GM23338 (cell line): ENCODE results near the gene AOC2. TPM values are rescaled to one million over a fixed set of nuclear protein-coding genes. Genes with fewer than 3 reads are reported as not detected.

Source experiments
- ATAC-seq: fragments of 200-7000 bp; cut with Tn5 transposase; 3 replicates; pipeline ENCODE4 v1.9.1; 2020
- DNase-seq: peaks from one replicate; pipeline ENCODE4 v3.0.0-alpha.2; 2015; ENCODE audit warnings: low spot score
- H2AFZ ChIP-seq: fragments of 200-600 bp; sonication (generic); 2 replicates; pipeline ENCODE4 v1.8.0; 2016; ENCODE audit warnings: antibody characterized with exemption, mild to moderate bottlenecking, moderate library complexity
- H3F3A ChIP-seq: fragments of 200-600 bp; sonication (generic); replicated peaks from 2 replicates; pipeline ENCODE4 v1.8.0; 2017; ENCODE audit warnings: antibody characterized with exemption, mixed run types, low read depth
- H3K27ac ChIP-seq: fragments of 200-600 bp; sonication (generic); 2 replicates; pipeline ENCODE4 v1.6.1; 2016; ENCODE audit warnings: low read depth
- H3K27me3 ChIP-seq: fragments of 200-600 bp; sonication (generic); 2 replicates; pipeline ENCODE4 v1.8.0; 2016; ENCODE audit warnings: mild to moderate bottlenecking, mixed run types, moderate library complexity; ENCODE audit not compliant: insufficient read depth
- H3K36me3 ChIP-seq: fragments of 200-600 bp; sonication (generic); 2 replicates; pipeline ENCODE4 v1.8.0; 2016; ENCODE audit warnings: mild to moderate bottlenecking; ENCODE audit not compliant: insufficient read depth
- H3K4me1 ChIP-seq: fragments of 200-600 bp; sonication (generic); 2 replicates; pipeline ENCODE4 v1.8.0; 2016; ENCODE audit warnings: mild to moderate bottlenecking, moderate library complexity; ENCODE audit not compliant: insufficient read depth
- H3K4me2 ChIP-seq: fragments of 200-600 bp; sonication (generic); 2 replicates; pipeline ENCODE4 v1.7.1; 2017; ENCODE audit warnings: mixed run types
- H3K4me3 ChIP-seq: fragments of 200-600 bp; sonication (generic); 2 replicates; pipeline ENCODE4 v1.6.1; 2016; ENCODE audit warnings: mixed run types
- H3K79me2 ChIP-seq: fragments of 200-600 bp; sonication (generic); replicated peaks from 2 replicates; pipeline ENCODE4 v1.8.0; 2017; ENCODE audit warnings: mild to moderate bottlenecking; ENCODE audit not compliant: insufficient read depth
- H3K9me2 ChIP-seq: fragments of 200-600 bp; sonication (generic); 2 replicates; pipeline ENCODE4 v1.8.0; 2017; ENCODE audit not compliant: insufficient read depth
- H4K20me1 ChIP-seq: fragments of 200-600 bp; sonication (generic); replicated peaks from 2 replicates; pipeline ENCODE4 v1.8.0; 2017; ENCODE audit warnings: mild to moderate bottlenecking; ENCODE audit not compliant: insufficient read depth
- H3K27ac Mint-ChIP-seq: 2 replicates; pipeline ENCODE4 v1.8.0; 2020; ENCODE audit warnings: inconsistent platforms, mild to moderate bottlenecking, moderate library complexity, mixed read lengths
- H3K27me3 Mint-ChIP-seq: 3 replicates; pipeline ENCODE4 v1.8.0; 2022; ENCODE audit warnings: low read depth, mild to moderate bottlenecking, moderate library complexity, mixed read lengths, inconsistent platforms; ENCODE audit not compliant: insufficient read depth, poor library complexity
- H3K36me3 Mint-ChIP-seq: 3 replicates; pipeline ENCODE4 v1.8.0; 2021; ENCODE audit warnings: low read depth, mild to moderate bottlenecking, inconsistent platforms, moderate library complexity, mixed read lengths
- H3K4me1 Mint-ChIP-seq: 3 replicates; pipeline ENCODE4 v1.8.0; 2020; ENCODE audit warnings: mild to moderate bottlenecking, inconsistent platforms, mixed read lengths
- H3K4me3 Mint-ChIP-seq: 3 replicates; pipeline ENCODE4 v1.8.0; 2021; ENCODE audit warnings: moderate library complexity, mild to moderate bottlenecking, inconsistent platforms, mixed read lengths
- H3K9me3 Mint-ChIP-seq: 3 replicates; pipeline ENCODE4 v1.8.0; 2020; ENCODE audit warnings: moderate library complexity, mild to moderate bottlenecking, inconsistent platforms, mixed read lengths
- CREB1 ChIP-seq: fragments of 250-450 bp; sonication (Bioruptor Pico); IDR thresholded peaks from 2 replicates; pipeline ENCODE4 v1.5.0; 2020; ENCODE audit warnings: low read depth, mild to moderate bottlenecking, moderate library complexity
- EZH2 ChIP-seq: fragments of 200-600 bp; sonication (generic); IDR thresholded peaks from one replicate; pipeline ENCODE4 v1.8.0; 2017; ENCODE audit warnings: antibody characterized with exemption, mild to moderate bottlenecking, low read depth; ENCODE audit not compliant: unreplicated experiment
- JUNB ChIP-seq: IDR thresholded peaks from one replicate; pipeline ENCODE4 v1.6.1; 2016; ENCODE audit warnings: antibody characterized with exemption; ENCODE audit not compliant: unreplicated experiment
- NANOG ChIP-seq: IDR thresholded peaks from 2 replicates; pipeline ENCODE4 v1.6.1; 2016; ENCODE audit warnings: antibody characterized with exemption, borderline replicate concordance
- POLR2AphosphoS5 ChIP-seq: IDR thresholded peaks from 2 replicates; pipeline ENCODE4 v1.6.1; 2016; ENCODE audit warnings: antibody characterized with exemption, low read depth
- ZNF114 ChIP-seq: fragments of 250-450 bp; sonication (Bioruptor Pico); IDR thresholded peaks from 2 replicates; pipeline ENCODE4 v1.5.0; 2020; ENCODE audit warnings: mild to moderate bottlenecking, moderate library complexity
- polyA plus RNA-seq: library from polyadenylated mRNA; unstranded; fragments of >200 nt; fragmentation: Nextera tagmentation; extraction: Ambion mirVana; gene quantifications from 2 replicates; pipeline ENCODE4 v1.2.1, GENCODE V29; 2016
- total RNA-seq: library from RNA; depleted of rRNA; stranded (reverse); fragments of >200 nt; shearing (Covaris generic); gene quantifications from 2 replicates; pipeline ENCODE4 v1.2.3, GENCODE V29; 2014
- TF ChIP-seq, protein P1 (sequence below), 2 experiments: fragments of 200-600 bp in 1 of 2; sonication (generic) in 1 of 2; conservative IDR thresholded peaks; 2 replicates each; pipeline versions ENCODE4 v1.5.1 to v1.6.1; 2016 to 2017; ENCODE audit warnings: antibody characterized with exemption in 2 of 2, low read depth in 2 of 2, mild to moderate bottlenecking in 2 of 2, moderate library complexity in 1 of 2
- TF ChIP-seq, protein P2 (sequence below): IDR thresholded peaks from 2 replicates; pipeline ENCODE4 v1.6.1; 2016; ENCODE audit warnings: antibody characterized with exemption
- TF ChIP-seq, protein P3 (sequence below): IDR thresholded peaks from one replicate; pipeline ENCODE4 v1.6.1; 2018; ENCODE audit warnings: antibody characterized with exemption; ENCODE audit not compliant: unreplicated experiment

The AOC2 gene
- total and polyA plus RNA-seq, 2 experiments from 2014 or later = 2.0 to 5.8 TPM

DNA sequence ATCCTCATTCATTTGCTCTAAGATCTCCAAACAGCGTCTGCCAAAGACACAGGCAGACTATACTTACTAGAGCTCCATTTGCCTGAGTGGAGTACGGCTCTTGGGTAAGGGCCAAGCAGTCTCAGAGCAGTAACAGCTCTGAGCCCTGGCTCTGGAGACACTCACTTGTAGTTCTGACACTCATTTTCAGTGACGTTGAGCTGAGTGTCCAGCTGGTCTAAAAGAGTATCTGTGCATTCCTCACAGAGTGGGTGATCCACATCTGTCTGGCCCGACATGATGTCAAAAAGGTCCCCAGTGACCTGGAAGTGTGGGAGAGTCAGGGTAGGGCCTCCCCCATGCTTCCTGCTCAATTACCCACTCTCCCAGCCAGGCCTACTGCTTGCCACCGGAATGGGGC lies 26.0 kb upstream of the AOC2 start:
- TF ChIP-seq ZNF114 = no peak
- no peak for TF ChIP-seq EZH2
- TF ChIP-seq JUNB = no peak
- TF ChIP-seq, protein P1, sequence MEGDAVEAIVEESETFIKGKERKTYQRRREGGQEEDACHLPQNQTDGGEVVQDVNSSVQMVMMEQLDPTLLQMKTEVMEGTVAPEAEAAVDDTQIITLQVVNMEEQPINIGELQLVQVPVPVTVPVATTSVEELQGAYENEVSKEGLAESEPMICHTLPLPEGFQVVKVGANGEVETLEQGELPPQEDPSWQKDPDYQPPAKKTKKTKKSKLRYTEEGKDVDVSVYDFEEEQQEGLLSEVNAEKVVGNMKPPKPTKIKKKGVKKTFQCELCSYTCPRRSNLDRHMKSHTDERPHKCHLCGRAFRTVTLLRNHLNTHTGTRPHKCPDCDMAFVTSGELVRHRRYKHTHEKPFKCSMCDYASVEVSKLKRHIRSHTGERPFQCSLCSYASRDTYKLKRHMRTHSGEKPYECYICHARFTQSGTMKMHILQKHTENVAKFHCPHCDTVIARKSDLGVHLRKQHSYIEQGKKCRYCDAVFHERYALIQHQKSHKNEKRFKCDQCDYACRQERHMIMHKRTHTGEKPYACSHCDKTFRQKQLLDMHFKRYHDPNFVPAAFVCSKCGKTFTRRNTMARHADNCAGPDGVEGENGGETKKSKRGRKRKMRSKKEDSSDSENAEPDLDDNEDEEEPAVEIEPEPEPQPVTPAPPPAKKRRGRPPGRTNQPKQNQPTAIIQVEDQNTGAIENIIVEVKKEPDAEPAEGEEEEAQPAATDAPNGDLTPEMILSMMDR (conservative IDR thresholded peaks at IDR 0.05; ENCODE audit: low read depth in 2 of 2) = no peak
- TF ChIP-seq POLR2AphosphoS5 = no peak
- TF ChIP-seq CREB1 (CRISPR knock-in tag) = no peak
- TF ChIP-seq, protein P2, sequence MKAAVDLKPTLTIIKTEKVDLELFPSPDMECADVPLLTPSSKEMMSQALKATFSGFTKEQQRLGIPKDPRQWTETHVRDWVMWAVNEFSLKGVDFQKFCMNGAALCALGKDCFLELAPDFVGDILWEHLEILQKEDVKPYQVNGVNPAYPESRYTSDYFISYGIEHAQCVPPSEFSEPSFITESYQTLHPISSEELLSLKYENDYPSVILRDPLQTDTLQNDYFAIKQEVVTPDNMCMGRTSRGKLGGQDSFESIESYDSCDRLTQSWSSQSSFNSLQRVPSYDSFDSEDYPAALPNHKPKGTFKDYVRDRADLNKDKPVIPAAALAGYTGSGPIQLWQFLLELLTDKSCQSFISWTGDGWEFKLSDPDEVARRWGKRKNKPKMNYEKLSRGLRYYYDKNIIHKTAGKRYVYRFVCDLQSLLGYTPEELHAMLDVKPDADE = no peak
- no peak for TF ChIP-seq NANOG
- TF ChIP-seq, protein P3, sequence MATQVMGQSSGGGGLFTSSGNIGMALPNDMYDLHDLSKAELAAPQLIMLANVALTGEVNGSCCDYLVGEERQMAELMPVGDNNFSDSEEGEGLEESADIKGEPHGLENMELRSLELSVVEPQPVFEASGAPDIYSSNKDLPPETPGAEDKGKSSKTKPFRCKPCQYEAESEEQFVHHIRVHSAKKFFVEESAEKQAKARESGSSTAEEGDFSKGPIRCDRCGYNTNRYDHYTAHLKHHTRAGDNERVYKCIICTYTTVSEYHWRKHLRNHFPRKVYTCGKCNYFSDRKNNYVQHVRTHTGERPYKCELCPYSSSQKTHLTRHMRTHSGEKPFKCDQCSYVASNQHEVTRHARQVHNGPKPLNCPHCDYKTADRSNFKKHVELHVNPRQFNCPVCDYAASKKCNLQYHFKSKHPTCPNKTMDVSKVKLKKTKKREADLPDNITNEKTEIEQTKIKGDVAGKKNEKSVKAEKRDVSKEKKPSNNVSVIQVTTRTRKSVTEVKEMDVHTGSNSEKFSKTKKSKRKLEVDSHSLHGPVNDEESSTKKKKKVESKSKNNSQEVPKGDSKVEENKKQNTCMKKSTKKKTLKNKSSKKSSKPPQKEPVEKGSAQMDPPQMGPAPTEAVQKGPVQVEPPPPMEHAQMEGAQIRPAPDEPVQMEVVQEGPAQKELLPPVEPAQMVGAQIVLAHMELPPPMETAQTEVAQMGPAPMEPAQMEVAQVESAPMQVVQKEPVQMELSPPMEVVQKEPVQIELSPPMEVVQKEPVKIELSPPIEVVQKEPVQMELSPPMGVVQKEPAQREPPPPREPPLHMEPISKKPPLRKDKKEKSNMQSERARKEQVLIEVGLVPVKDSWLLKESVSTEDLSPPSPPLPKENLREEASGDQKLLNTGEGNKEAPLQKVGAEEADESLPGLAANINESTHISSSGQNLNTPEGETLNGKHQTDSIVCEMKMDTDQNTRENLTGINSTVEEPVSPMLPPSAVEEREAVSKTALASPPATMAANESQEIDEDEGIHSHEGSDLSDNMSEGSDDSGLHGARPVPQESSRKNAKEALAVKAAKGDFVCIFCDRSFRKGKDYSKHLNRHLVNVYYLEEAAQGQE = no peak
- DNase-seq = no peak
- no peak for ATAC-seq
- Histone ChIP-seq H3F3A (peaks cover 3% of the 10 kb centered on the region; the same call in 1 of the 2 replicates), H2AFZ (no peak overlapping the region), H3K4me3 (no peak overlapping the region), H3K9me2 (no peaks in the 10 kb centered on the region), H3K79me2 (peaks cover 9% of the 10 kb centered on the region), H3K4me2 (no peak overlapping the region), H4K20me1 (peaks cover 21% of the 10 kb centered on the region), H3K36me3 (peaks cover 17% of the 10 kb centered on the region), H3K27ac (no peak overlapping the region), H3K27me3 (no peaks in the 10 kb centered on the region), H3K4me1 (peaks cover 4% of the 10 kb centered on the region)
- peaks cover 70% of the 10 kb centered on the region for H3K36me3 Mint-ChIP-seq
- H3K9me3 Mint-ChIP-seq = no peaks in the 10 kb centered on the region
- no peak overlapping the region for H3K27ac Mint-ChIP-seq
- no peaks in the 10 kb centered on the region; the same call in 2 of the 3 replicates for H3K4me1 Mint-ChIP-seq
- H3K27me3 Mint-ChIP-seq = no peaks in the 10 kb centered on the region
- H3K4me3 Mint-ChIP-seq = no peak overlapping the region
